ENCODE results near the gene ATN1. TPM values are rescaled to one million over a fixed set of nuclear protein-coding genes. Genes with fewer than 3 reads are reported as not detected.

The ATN1 gene
- total RNA-seq, 1 experiment from 2014 or later, result 3.1 TPM

- in situ Hi-C loops (cut with HindIII; ENCODE audit: low pct_unique_long_range_greater_than_20kb, low sequenced_read_pairs), result no loop called here
- DNase-seq (ENCODE audit: low read depth, low spot score), result no peak
Measured at GRCh38 chr12:6977653-6978052, 49.9 kb downstream of the ATN1 start.

GRCh38 chr12:6978188-6978587 lies 50.4 kb downstream of the ATN1 start:
- in situ Hi-C loops (cut with HindIII; ENCODE audit: low pct_unique_long_range_greater_than_20kb, low sequenced_read_pairs), result no loop called here

GRCh38 chr12:6978611-6979011 lies 50.9 kb downstream of the ATN1 start:
- no peak for DNase-seq (ENCODE audit: low read depth, low spot score)
- in situ Hi-C loops (cut with HindIII; ENCODE audit: low pct_unique_long_range_greater_than_20kb, low sequenced_read_pairs), result no loop called here

More at GRCh38 chr12:6978188-6978587, 50.4 kb downstream of the ATN1 start:
- DNase-seq (ENCODE audit: low read depth, low spot score), result no peak

DNA sequence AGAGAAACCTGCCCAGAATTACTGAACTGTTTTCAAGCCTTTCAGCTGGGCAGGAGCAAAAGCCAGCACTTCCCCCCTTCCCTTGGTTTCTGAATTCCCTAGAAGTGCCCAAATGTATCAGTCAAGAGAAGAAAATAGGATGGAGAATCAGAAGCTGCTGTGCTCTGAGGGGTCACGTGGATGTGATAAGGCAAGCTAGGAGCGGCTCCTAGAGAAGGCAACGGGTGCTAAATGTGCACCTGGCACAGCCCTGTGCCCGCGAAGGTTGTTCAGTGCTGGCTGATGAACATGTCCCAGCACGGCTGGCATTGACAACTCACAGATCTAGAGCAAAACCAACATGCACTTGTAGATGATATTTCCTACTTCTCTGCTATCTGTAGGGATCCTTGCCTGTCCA lies 51.3 kb downstream of the ATN1 start:
- in situ Hi-C loops (cut with HindIII; ENCODE audit: low pct_unique_long_range_greater_than_20kb, low sequenced_read_pairs), result no loop called here
- DNase-seq (ENCODE audit: low read depth, low spot score), result no peak

- in situ Hi-C loops (cut with HindIII; ENCODE audit: low pct_unique_long_range_greater_than_20kb, low sequenced_read_pairs), result no loop called here
- DNase-seq (ENCODE audit: low read depth, low spot score), result no peak
Measured at GRCh38 chr12:6979453-6979852, 51.7 kb downstream of the ATN1 start.

DNA sequence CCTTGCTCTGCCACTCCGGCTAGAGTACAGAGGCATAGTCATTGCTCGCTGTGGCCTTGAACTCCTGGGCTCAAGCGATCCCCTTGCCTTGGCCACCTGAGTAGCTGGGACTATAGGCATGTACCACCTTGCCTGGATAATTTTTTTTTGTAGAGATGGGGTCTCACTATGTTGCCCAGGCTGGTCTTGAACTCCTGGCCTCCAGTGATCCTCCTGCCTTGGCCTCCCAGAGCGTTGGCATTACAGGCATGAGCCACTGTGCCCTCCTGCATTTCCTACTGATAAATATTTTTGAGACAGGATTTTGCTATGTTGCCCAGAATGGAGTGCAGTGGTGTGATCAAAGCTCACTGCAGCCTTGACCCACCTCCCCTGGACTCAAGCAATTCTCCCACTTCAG lies 52.3 kb downstream of the ATN1 start:
- DNase-seq (ENCODE audit: low read depth, low spot score), result no peak
- in situ Hi-C loops (cut with HindIII; ENCODE audit: low pct_unique_long_range_greater_than_20kb, low sequenced_read_pairs), result no loop called here

- in situ Hi-C loops (cut with HindIII; ENCODE audit: low pct_unique_long_range_greater_than_20kb, low sequenced_read_pairs), result no loop called here
- no peak for DNase-seq (ENCODE audit: low read depth, low spot score)
Measured at GRCh38 chr12:6980740-6981139, 53.0 kb downstream of the ATN1 start.

DNA sequence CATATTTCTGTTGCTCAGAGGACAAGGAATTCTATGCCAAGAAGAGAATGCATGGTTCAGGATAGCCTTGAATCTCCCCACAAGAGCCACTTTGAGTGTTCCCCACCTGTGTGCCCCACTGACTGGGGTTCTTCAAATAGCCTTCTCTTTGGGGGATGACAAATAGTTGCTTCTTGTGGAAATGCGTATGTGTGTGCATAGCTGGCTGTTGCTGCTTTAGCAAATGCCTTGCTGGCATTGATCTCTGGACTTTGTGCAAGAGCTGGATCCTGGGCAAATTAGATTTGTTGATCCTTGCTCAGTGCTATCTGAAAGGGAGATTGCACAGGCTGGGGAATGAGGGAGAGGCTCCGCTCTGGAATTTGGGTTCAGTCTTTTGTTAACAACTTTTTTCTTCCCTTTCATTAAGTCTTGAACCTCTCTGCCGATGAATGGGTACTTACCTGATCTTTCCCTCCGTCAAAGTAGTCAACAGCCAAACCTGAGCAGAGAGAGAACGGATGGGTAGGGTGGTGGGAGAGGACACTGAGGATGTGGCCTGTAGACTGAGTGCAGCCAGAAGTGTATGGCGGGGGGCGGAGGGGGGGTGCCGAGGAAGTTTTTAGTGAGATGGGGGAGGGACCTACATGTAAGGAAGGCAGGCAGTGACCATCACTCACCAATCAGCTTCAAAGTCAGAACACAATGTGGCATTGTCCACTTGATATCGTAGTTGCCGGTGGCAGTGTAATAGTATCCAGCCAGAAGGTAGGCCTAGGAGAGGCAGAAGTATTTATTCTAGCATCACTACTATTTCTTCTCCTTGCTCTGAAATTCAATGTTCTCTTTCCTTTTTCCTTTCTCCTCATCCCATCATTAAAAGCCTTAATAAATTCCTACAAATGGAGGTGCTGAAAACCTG lies 53.6 kb downstream of the ATN1 start:
- in situ Hi-C loops (cut with HindIII; ENCODE audit: low pct_unique_long_range_greater_than_20kb, low sequenced_read_pairs), result no loop called here
- DNase-seq (ENCODE audit: low read depth, low spot score), result no peak

- in situ Hi-C loops (cut with HindIII; ENCODE audit: low pct_unique_long_range_greater_than_20kb, low sequenced_read_pairs), result no loop called here
- no peak for DNase-seq (ENCODE audit: low read depth, low spot score)
Measured at GRCh38 chr12:6982532-6982931, 54.8 kb downstream of the ATN1 start.

GRCh38 chr12:6987956-6988553 lies 60.3 kb downstream of the ATN1 start:
- no peak for DNase-seq (ENCODE audit: low read depth, low spot score)
- in situ Hi-C loops (cut with HindIII; ENCODE audit: low pct_unique_long_range_greater_than_20kb, low sequenced_read_pairs), result no loop called here

Small RNA genes within 50 kb of the gene (small RNA-seq; reads per million reads assigned to genes)
- gene MIR141 (0.02 to 0.29 reads per million in 2 experiments), gene MIR200C (0 to 0.10 reads per million in 2 experiments), gene RNU7-1 (0 reads per million in 2 experiments), gene SCARNA12 (0.38 to 1.6 reads per million in 2 experiments)

Other genes starting within 250 kb of the ATN1 start
- gene ZNF384, start 238.6 kb upstream of the ATN1 start, total RNA-seq (2014; rRNA removed; shearing (Covaris generic)), result 20.9 and 24.4 TPM in 2 replicates
- gene PIANP, start 227.1 kb upstream of the ATN1 start, total RNA-seq (2014; rRNA removed; shearing (Covaris generic)), result not detected in 2 replicates
- gene COPS7A, start 203.9 kb upstream of the ATN1 start, total RNA-seq (2014; rRNA removed; shearing (Covaris generic)), result 122 and 133 TPM in 2 replicates
- gene MLF2, start 174.8 kb upstream of the ATN1 start, total RNA-seq (2014; rRNA removed; shearing (Covaris generic)), result 134 TPM in 2 replicates
- 88.9 and 92.6 TPM in 2 replicates for gene PTMS, start 161.6 kb upstream of the ATN1 start, total RNA-seq (2014; rRNA removed; shearing (Covaris generic))
- gene LAG3, start 155.4 kb upstream of the ATN1 start, total RNA-seq (2014; rRNA removed; shearing (Covaris generic)), result 0.13 TPM in 1 of 2 replicates, not detected in the other
- 0.05 TPM in 1 of 2 replicates, not detected in the other for gene CD4, start 138.4 kb upstream of the ATN1 start, total RNA-seq (2014; rRNA removed; shearing (Covaris generic))
- 0.08 and 1.5 TPM in 2 replicates for gene GPR162, start 106.1 kb upstream of the ATN1 start, total RNA-seq (2014; rRNA removed; shearing (Covaris generic))
- gene P3H3, start 99.6 kb upstream of the ATN1 start, total RNA-seq (2014; rRNA removed; shearing (Covaris generic)), result 10.3 and 10.8 TPM in 2 replicates
- gene GNB3, start 87.0 kb upstream of the ATN1 start, total RNA-seq (2014; rRNA removed; shearing (Covaris generic)), result 0.08 TPM in 1 of 2 replicates, not detected in the other
- 47.1 and 52.3 TPM in 2 replicates for gene CDCA3, start 76.7 kb upstream of the ATN1 start, total RNA-seq (2014; rRNA removed; shearing (Covaris generic))
- gene USP5, start 75.8 kb upstream of the ATN1 start, total RNA-seq (2014; rRNA removed; shearing (Covaris generic)), result 87.9 and 92.6 TPM in 2 replicates
- 1,835 and 2,004 TPM in 2 replicates for gene TPI1, start 60.4 kb upstream of the ATN1 start, total RNA-seq (2014; rRNA removed; shearing (Covaris generic))
- 6.4 and 8.3 TPM in 2 replicates for gene SPSB2, start 54.7 kb upstream of the ATN1 start, total RNA-seq (2014; rRNA removed; shearing (Covaris generic))
- 10.0 and 10.7 TPM in 2 replicates for gene LRRC23, start 23.1 kb upstream of the ATN1 start, total RNA-seq (2014; rRNA removed; shearing (Covaris generic))
- 14.5 and 16.5 TPM in 2 replicates for gene ENO2, start 13.4 kb upstream of the ATN1 start, total RNA-seq (2014; rRNA removed; shearing (Covaris generic))
- gene RNU7-1, start 15.9 kb downstream of the ATN1 start, total RNA-seq (2014; rRNA removed; shearing (Covaris generic)), result not detected in 2 replicates
- 118 and 135 TPM in 2 replicates for gene C12orf57, start 16.1 kb downstream of the ATN1 start, total RNA-seq (2014; rRNA removed; shearing (Covaris generic))
- gene PTPN6, start 23.4 kb downstream of the ATN1 start, total RNA-seq (2014; rRNA removed; shearing (Covaris generic)), result not detected in 2 replicates
- gene PHB2, start 42.7 kb downstream of the ATN1 start, total RNA-seq (2014; rRNA removed; shearing (Covaris generic)), result 410 and 413 TPM in 2 replicates
- 62.9 and 70.8 TPM in 2 replicates for gene EMG1, start 43.0 kb downstream of the ATN1 start, total RNA-seq (2014; rRNA removed; shearing (Covaris generic))
- 12.9 and 15.6 TPM in 2 replicates for gene LPCAT3, start 90.5 kb downstream of the ATN1 start, total RNA-seq (2014; rRNA removed; shearing (Covaris generic))
- 3.3 and 3.6 TPM in 2 replicates for gene C1S, start 132.8 kb downstream of the ATN1 start, total RNA-seq (2014; rRNA removed; shearing (Covaris generic))
- 2.0 and 2.5 TPM in 2 replicates for gene C1R, start 164.5 kb downstream of the ATN1 start, total RNA-seq (2014; rRNA removed; shearing (Covaris generic))
- 1.9 and 3.8 TPM in 2 replicates for gene C1RL, start 181.3 kb downstream of the ATN1 start, total RNA-seq (2014; rRNA removed; shearing (Covaris generic))
- not detected in 2 replicates for gene RBP5, start 200.9 kb downstream of the ATN1 start, total RNA-seq (2014; rRNA removed; shearing (Covaris generic))
- gene CLSTN3, start 202.4 kb downstream of the ATN1 start, total RNA-seq (2014; rRNA removed; shearing (Covaris generic)), result 1.0 TPM in 2 replicates

All from SK-MEL-5 (cell line).